Activated CD4-positive, alpha-beta T cell treated with anti-CD3 and anti-CD28 coated beads for 36 hours (primary cell): ENCODE results near the gene BRMS1. TPM values are rescaled to one million over a fixed set of nuclear protein-coding genes. Genes with fewer than 3 reads are reported as not detected.

Experiments used
- ATAC-seq: fragments of 200-7000 bp; cut with Tn5 transposase; one replicate; pipeline ENCODE4 v1.10.0; 2021; ENCODE audit warnings: mild to moderate bottlenecking, moderate library complexity
- CTCF ChIA-PET: fragments of 350-600 bp; sonication (Branson Sonifier 250); formaldehyde crosslinking; loops from one replicate; lab custom pipeline; 2021; ENCODE audit warnings: antibody characterized with exemption; lab: Charles Lee
- POLR2A ChIA-PET: fragments of 350-600 bp; sonication (Branson Sonifier 250); formaldehyde crosslinking; loops from one replicate; lab custom pipeline; 2021; ENCODE audit warnings: antibody characterized with exemption, inconsistent platforms; lab: Charles Lee
- DNase-seq: peaks from one replicate; pipeline ENCODE4 v3.0.0-alpha.2; 2020
- H3K27ac Mint-ChIP-seq: one replicate; pipeline ENCODE4 v1.8.0; 2021; ENCODE audit warnings: mixed read lengths
- H3K27me3 Mint-ChIP-seq: one replicate; pipeline ENCODE4 v1.8.0; 2021; ENCODE audit warnings: mixed read lengths
- H3K36me3 Mint-ChIP-seq: one replicate; pipeline ENCODE4 v1.8.0; 2021; ENCODE audit warnings: low read depth, mixed read lengths
- H3K4me1 Mint-ChIP-seq: one replicate; pipeline ENCODE4 v1.8.0; 2021; ENCODE audit warnings: mixed read lengths
- H3K4me3 Mint-ChIP-seq: one replicate; pipeline ENCODE4 v1.8.0; 2021; ENCODE audit warnings: mild to moderate bottlenecking, moderate library complexity, mixed read lengths
- H3K9me3 Mint-ChIP-seq: one replicate; pipeline ENCODE4 v1.8.0; 2021; ENCODE audit warnings: low read depth, mixed read lengths
- intact Hi-C, 2 experiments: fragments of 100-400 bp; cut with DNase I in 1 of 2; cut with micrococcal nuclease in 1 of 2; formaldehyde crosslinking; loops; one replicate each; pipeline versions ENCODE4 v1.14.2 to v1.15.1; 2022 to 2024; cut with DNase I, micrococcal nuclease
- total RNA-seq, 2 experiments: library from RNA; stranded (reverse); gene quantifications; one replicate each; pipeline ENCODE4 v1.2.3, GENCODE V29; 2021

BRMS1 gene
- total RNA-seq, 2 experiments from 2014 or later = 29.2 to 30.2 TPM

DNA sequence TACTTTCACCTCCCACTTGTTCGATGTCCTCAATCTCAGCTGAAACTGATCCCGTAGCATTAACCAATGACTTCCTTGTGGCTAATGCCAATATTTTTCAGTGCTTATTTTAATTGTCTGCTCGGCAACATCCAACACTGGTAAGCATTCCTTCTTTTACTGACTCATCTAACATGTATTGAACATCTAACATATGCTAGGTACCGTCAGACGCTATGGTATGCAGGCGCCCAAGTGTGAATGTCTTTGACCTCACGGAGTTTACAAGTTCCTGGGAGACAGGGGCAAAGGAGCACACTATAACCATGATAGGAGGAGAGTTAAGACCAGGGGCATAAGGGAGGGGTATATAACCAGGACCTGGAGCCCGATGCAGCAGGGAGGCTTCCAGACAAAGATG lies 1.7 kb downstream of the BRMS1 start:
- ATAC-seq (no peak), DNase-seq (no peak)
- ChIA-PET CTCF (interaction anchor here (1.0 to 3.0 kb wide), 5 partner anchors 12 to 59 kb away, joined by 3 to 11 read pairs (median 6); no protein-coding TSS in a partner anchor), POLR2A (no interaction called here)
- Mint-ChIP-seq H3K9me3 (no peaks in the 10 kb centered on the region), H3K27ac (no peak overlapping the region), H3K4me3 (peak overlapping the region; percentile 93), H3K27me3 (peaks cover 3% of the 10 kb centered on the region), H3K4me1 (peaks cover 39% of the 10 kb centered on the region), H3K36me3 (peaks cover 23% of the 10 kb centered on the region)
- intact Hi-C loops = no loop called here

DNA sequence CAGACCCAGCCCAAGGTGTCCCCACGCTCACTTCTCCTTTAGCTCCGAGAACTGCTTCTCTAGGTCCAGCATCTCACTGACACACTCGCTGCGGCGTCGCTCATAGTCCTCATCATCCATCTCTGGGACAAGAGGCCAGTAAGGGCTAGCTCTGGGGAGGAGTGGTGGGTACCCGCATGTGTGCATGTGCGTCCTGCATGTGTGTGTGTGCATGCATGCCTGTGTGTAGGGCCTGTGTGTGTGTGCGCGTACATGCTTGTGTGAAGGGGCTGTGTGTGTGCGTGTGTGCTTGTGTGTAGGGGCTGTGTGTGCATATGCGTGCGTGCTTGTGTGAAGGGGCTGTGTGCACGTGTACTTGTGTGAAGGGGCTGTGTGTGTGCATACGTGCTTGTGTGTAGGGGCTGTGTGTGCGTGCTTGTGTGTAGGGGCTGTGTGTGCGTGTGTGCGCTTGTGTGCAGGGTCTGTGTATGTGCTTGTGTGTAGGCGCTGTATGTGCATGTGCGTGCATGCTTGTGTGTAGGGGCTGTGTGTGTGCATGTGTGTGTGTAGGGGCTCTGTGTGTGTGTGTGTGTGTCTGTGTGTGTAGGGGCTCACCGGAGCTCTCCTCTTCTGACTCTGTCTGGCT lies 3.3 kb downstream of the BRMS1 start:
- H3K4me1 Mint-ChIP-seq = peaks cover 47% of the 10 kb centered on the region
- DNase-seq (no peak), ATAC-seq (no peak)
- H3K9me3 Mint-ChIP-seq = no peaks in the 10 kb centered on the region
- ChIA-PET POLR2A (no interaction called here), CTCF (interaction anchor here (0.5 to 3.0 kb wide), 4 partner anchors 30 to 381 kb away, joined by 3 to 11 read pairs (median 4); no protein-coding TSS in a partner anchor)
- no peak overlapping the region for H3K27ac Mint-ChIP-seq
- no peaks in the 10 kb centered on the region for H3K27me3 Mint-ChIP-seq
- intact Hi-C loops = no loop called here
- H3K36me3 Mint-ChIP-seq = peaks cover 26% of the 10 kb centered on the region
- no peak overlapping the region for H3K4me3 Mint-ChIP-seq

DNA sequence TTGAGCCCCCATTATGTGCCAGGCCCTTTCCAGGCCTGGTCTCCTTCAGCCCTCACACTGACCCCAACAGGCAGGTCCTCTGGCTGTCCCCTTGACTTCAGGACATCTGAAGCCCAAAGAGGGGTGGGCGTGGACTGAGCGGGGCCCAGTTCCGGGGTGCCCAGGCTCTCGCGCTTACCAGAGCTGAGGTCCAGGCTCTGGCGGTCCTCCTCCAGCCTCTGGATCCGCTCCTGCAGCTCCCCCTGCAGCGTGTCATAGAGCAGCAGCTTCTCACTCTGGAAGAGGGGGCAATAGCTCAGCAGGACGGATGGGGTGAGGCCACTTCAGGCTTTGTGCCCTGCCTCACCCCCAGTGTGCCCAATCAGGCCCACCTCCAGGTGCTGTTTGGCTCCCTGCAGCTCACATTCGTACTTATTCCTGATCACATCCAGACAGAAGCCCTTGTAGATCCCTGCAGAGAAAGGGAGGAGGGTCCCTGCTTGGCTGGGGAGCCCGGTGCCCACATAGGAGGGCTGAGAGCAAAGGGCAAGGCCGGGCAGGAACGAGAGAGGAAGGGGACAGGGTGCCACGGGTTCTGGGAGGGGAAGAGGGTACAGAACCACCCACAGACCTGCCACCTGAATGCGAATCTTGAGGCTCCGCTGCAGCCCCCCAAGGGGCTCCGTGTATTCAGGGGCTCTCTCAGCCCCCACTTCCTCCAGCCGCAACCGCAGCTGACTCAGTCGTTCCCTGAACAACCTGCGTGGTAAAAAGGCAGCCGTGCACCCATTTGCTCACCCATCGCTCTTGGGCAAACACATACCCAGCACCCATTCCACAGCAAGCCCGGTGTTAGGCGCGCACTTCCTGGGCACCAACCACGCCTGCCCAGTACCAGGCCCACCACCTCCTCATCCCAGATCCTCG lies 4.1 kb downstream of the BRMS1 start:
- Mint-ChIP-seq H3K27ac (no peak overlapping the region), H3K36me3 (peaks cover 26% of the 10 kb centered on the region), H3K4me1 (peaks cover 47% of the 10 kb centered on the region), H3K9me3 (no peaks in the 10 kb centered on the region), H3K27me3 (no peaks in the 10 kb centered on the region), H3K4me3 (no peak overlapping the region)
- ATAC-seq = no peak
- POLR2A ChIA-PET = no interaction called here
- intact Hi-C loops = no loop called here
- no peak for DNase-seq
- CTCF ChIA-PET = interaction anchor here (0.6 kb wide), 1 partner anchor 380 kb away, joined by 5 read pairs; no protein-coding TSS in a partner anchor

DNA sequence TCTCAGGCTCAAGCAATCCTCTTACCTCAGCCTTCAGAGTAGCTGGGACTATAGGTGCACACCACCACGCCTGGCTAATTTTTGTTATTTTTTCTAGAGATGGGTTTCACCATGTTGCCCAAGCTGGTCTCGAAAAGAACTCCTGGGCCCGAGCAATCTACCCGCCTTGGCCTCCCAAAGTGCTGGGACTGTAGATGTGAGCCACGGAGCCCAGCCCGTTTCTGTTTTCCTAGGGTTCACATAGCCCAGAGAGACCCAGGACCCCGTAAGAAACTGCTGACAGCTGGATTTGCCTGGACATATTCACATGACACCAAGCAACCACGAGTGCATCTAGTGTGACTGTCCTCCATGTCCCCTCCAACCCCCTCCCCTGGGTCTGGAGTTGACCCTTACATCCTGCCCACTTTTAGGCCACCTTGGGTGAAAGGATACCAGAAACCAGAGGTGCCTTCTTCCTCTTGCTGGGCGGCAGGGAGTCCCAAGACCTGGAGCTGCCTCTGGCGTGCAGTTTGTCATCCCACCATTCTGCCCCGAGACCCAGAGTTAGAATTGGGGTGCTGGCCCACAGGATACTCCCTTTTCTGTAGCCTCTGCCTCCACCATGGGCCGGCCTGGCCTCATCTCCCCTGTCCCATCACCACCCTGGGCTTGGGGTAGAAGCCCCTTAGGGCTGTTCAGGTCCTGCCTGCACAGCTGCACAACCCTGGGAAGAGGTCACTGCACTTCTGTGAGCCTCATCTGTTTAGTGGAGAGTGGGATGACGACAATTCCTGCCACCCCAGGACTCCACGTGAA lies 5.0 kb downstream of the BRMS1 start:
- ATAC-seq (no peak), DNase-seq (no peak)
- intact Hi-C loops = no loop called here
- Mint-ChIP-seq H3K27me3 (no peaks in the 10 kb centered on the region), H3K36me3 (peaks cover 26% of the 10 kb centered on the region), H3K27ac (no peak overlapping the region), H3K4me3 (no peak overlapping the region), H3K9me3 (no peaks in the 10 kb centered on the region), H3K4me1 (peaks cover 39% of the 10 kb centered on the region)
- ChIA-PET CTCF (interaction anchor here (0.6 kb wide), 1 partner anchor 314 kb away, joined by 3 read pairs; no protein-coding TSS in a partner anchor), POLR2A (no interaction called here)

DNA sequence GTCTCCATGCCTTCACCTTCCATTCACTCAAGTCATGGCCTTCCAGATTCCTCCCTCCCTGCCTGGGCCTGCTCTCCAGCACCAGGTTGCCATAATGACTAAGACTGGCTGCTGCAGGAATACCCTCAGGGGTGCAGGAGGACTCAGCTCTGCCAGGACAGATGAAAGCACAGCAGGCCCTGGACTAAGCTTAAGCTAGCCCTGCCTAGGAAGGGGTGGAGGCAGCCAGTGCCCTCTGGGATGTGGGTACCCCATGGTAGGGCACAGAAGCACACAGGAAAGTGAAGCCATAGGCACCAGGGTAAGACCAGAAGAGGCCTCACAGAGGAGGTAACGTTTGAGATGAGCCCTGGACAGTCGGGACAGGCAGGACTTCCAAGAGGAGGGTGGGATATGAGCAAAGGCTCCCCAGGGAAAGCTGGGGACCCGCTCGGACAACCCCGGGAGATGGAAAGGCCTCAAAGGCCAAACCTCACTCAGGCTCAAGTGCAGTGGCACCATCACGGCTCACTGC lies 5.7 kb downstream of the BRMS1 start:
- no peaks in the 10 kb centered on the region for H3K27me3 Mint-ChIP-seq
- POLR2A ChIA-PET = no interaction called here
- CTCF ChIA-PET = interaction anchor here (0.6 kb wide), 1 partner anchor 314 kb away, joined by 3 read pairs; no protein-coding TSS in a partner anchor
- ATAC-seq (no peak), DNase-seq (no peak)
- no peaks in the 10 kb centered on the region for H3K9me3 Mint-ChIP-seq
- peaks cover 36% of the 10 kb centered on the region for H3K4me1 Mint-ChIP-seq
- H3K27ac Mint-ChIP-seq = no peak overlapping the region
- H3K4me3 Mint-ChIP-seq = no peak overlapping the region
- peaks cover 24% of the 10 kb centered on the region for H3K36me3 Mint-ChIP-seq
- intact Hi-C loops = no loop called here

DNA sequence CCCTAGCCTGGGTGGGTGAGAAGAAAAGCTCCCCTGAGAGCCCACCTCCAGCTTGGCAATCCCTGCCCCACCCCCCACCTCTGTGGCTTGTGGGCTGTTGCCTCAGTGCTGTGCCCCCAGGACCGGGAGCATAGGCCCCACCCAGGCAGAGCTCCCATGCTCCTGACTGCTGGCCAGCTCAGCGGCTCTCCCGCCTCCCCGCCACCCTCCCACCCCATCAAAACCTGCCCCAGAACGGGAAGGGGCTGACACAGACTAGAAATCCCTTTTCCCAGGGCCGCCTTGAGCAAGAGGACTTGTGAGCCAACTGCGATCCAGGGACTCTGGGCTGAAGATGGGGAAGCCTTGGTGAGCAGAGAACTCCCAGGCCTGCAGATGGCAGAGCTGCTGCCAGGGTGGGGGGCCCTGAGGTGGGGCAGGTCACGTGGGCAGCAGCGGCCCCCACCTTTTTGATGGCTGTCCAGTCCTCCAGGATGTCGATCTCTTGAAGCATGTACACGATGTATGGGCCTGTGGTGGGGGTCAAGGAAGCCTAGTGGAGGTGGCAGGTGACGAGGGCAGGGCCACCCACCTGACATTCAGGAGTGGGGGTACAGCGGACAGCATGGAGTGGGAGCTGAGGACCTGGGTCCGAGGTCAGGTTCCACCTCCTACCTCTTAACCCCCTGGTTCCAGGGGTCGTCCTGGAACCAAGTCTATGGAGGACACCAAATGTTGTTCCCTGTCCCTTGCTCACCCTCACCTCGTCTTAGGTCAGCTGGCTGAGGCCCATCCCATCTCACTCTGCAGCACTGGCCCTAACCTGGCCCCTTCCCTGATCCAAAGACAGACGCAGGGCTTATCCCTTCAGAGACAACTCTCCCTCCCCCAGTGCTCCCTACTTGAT lies 6.4 kb downstream of the BRMS1 start:
- Mint-ChIP-seq H3K36me3 (peaks cover 24% of the 10 kb centered on the region), H3K9me3 (no peaks in the 10 kb centered on the region), H3K4me3 (no peak overlapping the region), H3K4me1 (peaks cover 30% of the 10 kb centered on the region), H3K27ac (no peak overlapping the region), H3K27me3 (no peaks in the 10 kb centered on the region)
- ATAC-seq (no peak), DNase-seq (no peak)
- ChIA-PET POLR2A (no interaction called here), CTCF (interaction anchor here (0.9 kb wide), 1 partner anchor 27 kb away, joined by 3 read pairs; no protein-coding TSS in a partner anchor)
- intact Hi-C loops = no loop called here

DNA sequence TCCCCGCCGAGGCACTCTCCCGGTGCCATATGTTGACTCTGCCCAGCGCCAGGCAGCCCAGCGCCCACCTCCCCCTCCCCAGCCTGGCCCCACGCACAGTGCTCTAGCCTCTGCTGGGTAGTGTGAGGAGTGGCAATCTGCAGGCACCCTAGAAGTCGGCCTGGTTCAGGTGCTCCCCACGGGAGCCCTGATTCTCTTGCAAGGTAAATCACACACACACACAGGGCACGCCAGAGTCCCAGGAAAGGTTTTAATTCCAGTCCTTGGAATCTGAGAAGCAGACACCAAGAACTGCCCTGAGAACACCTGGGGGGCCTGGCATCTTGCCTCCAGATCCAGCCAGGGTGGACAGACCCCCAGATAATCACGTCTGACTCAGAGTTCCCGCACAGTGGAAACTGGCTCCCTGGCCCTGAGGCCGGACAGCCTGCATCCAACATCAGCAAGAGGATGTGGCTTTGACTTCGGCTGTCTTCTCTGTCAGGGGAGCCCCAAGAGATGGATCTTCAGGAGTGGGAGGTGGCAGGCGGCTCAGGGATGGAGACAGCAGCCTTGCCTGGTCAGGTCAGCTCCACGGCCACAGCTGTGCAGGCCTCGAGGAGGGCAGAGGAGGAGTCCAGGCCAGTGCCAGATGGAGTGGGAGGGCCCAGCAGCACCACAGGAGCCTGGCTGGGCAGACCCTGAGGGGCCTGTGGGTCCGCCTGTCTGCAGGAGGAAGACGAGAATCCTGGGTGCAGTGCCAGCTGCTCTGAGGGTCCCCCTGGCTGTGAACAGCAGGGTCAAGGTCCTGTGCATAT lies 7.6 kb downstream of the BRMS1 start:
- POLR2A ChIA-PET = interaction anchor here (0.5 kb wide), 1 partner anchor 66 kb away, joined by 4 read pairs; no protein-coding TSS in a partner anchor
- H3K27ac Mint-ChIP-seq = peak overlapping the region; percentile 25

DNA sequence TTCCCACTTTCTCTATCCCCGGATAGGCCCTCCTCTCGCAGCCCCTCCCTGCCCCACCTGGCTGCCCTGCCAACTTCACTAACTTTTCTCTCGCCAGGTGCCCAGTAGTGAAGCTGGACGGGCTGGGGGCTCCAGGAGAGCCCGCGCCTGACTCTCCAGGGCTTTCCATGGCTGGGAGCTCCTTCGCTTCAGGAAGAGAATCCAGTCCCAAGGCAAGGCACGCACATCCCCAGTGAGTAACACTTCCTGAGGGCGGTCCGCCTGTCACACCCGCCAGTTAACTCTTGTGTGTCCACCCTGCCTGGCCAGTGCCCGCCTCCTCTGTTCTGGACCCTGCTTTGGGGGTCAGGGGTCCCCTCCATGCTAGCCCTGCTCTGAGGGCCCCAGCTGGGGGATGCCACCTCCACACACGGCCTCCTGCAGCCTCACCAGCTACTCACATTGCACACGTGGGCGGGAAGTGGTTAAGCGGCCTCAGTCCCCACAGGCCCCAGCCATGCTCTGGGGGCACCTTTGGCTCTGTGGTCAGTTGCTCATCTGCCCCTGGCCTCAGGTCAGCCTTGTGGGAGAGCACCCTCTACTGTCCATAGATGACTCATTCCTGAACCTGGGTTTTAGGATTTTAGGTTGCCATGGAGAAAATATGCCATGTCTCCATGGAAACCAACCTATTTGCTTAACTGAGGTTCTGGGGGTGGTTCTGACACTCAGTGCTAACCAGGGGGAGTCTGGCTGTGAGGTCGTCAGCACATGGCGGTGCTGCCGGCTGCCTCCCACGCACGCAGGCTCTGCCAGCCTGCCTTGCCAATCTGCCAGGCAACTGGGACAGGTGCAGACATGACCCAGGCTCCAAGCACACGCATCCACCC lies 8.4 kb downstream of the BRMS1 start, which contains the start of gene RIN1:
Gene RIN1 (minus strand): TSS at position 201 of the 869 bp plus-strand sequence. CDS start 32 bp downstream, at position 169.
- peaks cover 17% of the 10 kb centered on the region for H3K36me3 Mint-ChIP-seq
- CTCF ChIA-PET = interaction anchor here (0.6 to 2.1 kb wide), 5 partner anchors 25 to 269 kb away, joined by 3 to 6 read pairs (median 4); no protein-coding TSS in a partner anchor
- peak; percentile 83 for ATAC-seq
- intact Hi-C loops = loop anchor here in 1 of 2 experiments (1.0 kb wide), 1 partner anchor 9 kb away; the partner anchor contains the start of gene BRMS1
- H3K4me3 Mint-ChIP-seq = peak within 1 kb of the TSS; percentile 56
- H3K9me3 Mint-ChIP-seq = no peaks in the 10 kb centered on the region
- peak; percentile 79 for DNase-seq
- H3K27me3 Mint-ChIP-seq = no peaks in the 10 kb centered on the region
- H3K4me1 Mint-ChIP-seq = peaks cover 19% of the 10 kb centered on the region
- peak within 1 kb of the TSS; percentile 47 for H3K27ac Mint-ChIP-seq
- POLR2A ChIA-PET = interaction anchor here (0.7 kb wide), 1 partner anchor 915 kb away, joined by 4 read pairs; no protein-coding TSS in a partner anchor

More for the DNA sequence above, 7.6 kb downstream of the BRMS1 start:
- ATAC-seq = no peak
- no peak for DNase-seq
- intact Hi-C loops = no loop called here
- CTCF ChIA-PET = interaction anchor here (0.5 to 0.9 kb wide), 2 partner anchors 26 to 515 kb away, joined by 3 to 4 read pairs; no protein-coding TSS in a partner anchor
- no peaks in the 10 kb centered on the region for H3K9me3 Mint-ChIP-seq
- H3K4me1 Mint-ChIP-seq = peaks cover 22% of the 10 kb centered on the region
- no peaks in the 10 kb centered on the region for H3K27me3 Mint-ChIP-seq
- peaks cover 21% of the 10 kb centered on the region for H3K36me3 Mint-ChIP-seq
- H3K4me3 Mint-ChIP-seq = peak overlapping the region; percentile 56
